GM10248 (cell line): ENCODE data around the gene MAPK10.

ENCODE experiments used
- CTCF ChIA-PET: fragments of 300-600 bp; sonication (Branson Sonifier 250); formaldehyde crosslinking; extraction: SDS; loops from one replicate; lab custom pipeline; 2021; ENCODE audit warnings: antibody characterized with exemption; lab: Yijun Ruan, JAX
- POLR2A ChIA-PET: fragments of 350-650 bp; sonication (Branson Sonifier 250); formaldehyde crosslinking; extraction: SDS; loops from one replicate; lab custom pipeline; 2020; ENCODE audit warnings: antibody characterized with exemption; lab: Yijun Ruan, JAX
- DNase-seq: peaks from one replicate; pipeline ENCODE4 v3.0.0; 2012; ENCODE audit errors: extremely low spot score
- CTCF ChIP-seq: IDR thresholded peaks from 2 replicates; pipeline ENCODE4 v1.5.1; 2012; ENCODE audit warnings: mild to moderate bottlenecking, low read depth; ENCODE audit errors: extremely low read depth, missing control alignments, control extremely low read depth

Gene MAPK10

GRCh38 chr4:86280246-86280645 is 79.6 kb downstream of the MAPK10 start:
- CTCF ChIA-PET: no interaction called here
- no peak for TF ChIP-seq CTCF
- POLR2A ChIA-PET: no interaction called here
- DNase-seq: no peak

- no peak for DNase-seq
- CTCF ChIA-PET: no interaction called here
- POLR2A ChIA-PET: no interaction called here
- no peak for TF ChIP-seq CTCF
Observed at GRCh38 chr4:86279293-86279960, 80.4 kb downstream of the MAPK10 start.

GRCh38 chr4:86278126-86278525 is 81.7 kb downstream of the MAPK10 start:
- DNase-seq: no peak
- ChIA-PET CTCF (no interaction called here), POLR2A (no interaction called here)
- TF ChIP-seq CTCF: no peak

- no peak for DNase-seq
- no peak for TF ChIP-seq CTCF
- CTCF ChIA-PET: interaction anchor here (1.4 kb wide), 1 partner anchor 18 kb away, joined by 4 read pairs; no protein-coding TSS in a partner anchor
- POLR2A ChIA-PET: no interaction called here
Observed at GRCh38 chr4:86274642-86275041, 85.2 kb downstream of the MAPK10 start.

GRCh38 chr4:86272669-86273068 is 87.2 kb downstream of the MAPK10 start:
- CTCF ChIA-PET: no interaction called here
- POLR2A ChIA-PET: no interaction called here
- no peak for TF ChIP-seq CTCF
- no peak for DNase-seq

- DNase-seq: no peak
- ChIA-PET POLR2A (no interaction called here), CTCF (no interaction called here)
- TF ChIP-seq CTCF: no peak
Observed at GRCh38 chr4:86271057-86271456, 88.8 kb downstream of the MAPK10 start.
